HepG2 (cell line): ENCODE data around the gene GOLGA6C. TPM values are rescaled to one million over a fixed set of nuclear protein-coding genes. Genes with fewer than 3 reads are reported as not detected.

Experiments used
- ATAC-seq: fragments of 200-7000 bp; cut with Tn5 transposase; 3 replicates; pipeline ENCODE4 v1.9.1; 2020; ENCODE audit warnings: mild to moderate bottlenecking, moderate library complexity
- BruUV-seq: library from RNA; stranded (reverse); fragments of 400-500 nt; replicated peaks from 2 replicates; lab custom pipeline; 2021; lab: Mats Ljungman, UMichigan
- CTCF ChIA-PET: fragments of 300-600 bp; formaldehyde crosslinking; extraction: SDS; loops from one replicate; lab custom pipeline; 2021; ENCODE audit warnings: low total read pairs, inconsistent platforms, low intra/inter-chr PET ratio; lab: Yijun Ruan, JAX
- POLR2A ChIA-PET: fragments of 350-600 bp; sonication (Branson Sonifier 250); formaldehyde crosslinking; loops from one replicate; lab custom pipeline; 2020; ENCODE audit warnings: antibody characterized with exemption, inconsistent platforms; lab: Yijun Ruan, JAX
- DNase-seq: peaks from one replicate; pipeline ENCODE4 v3.0.0-alpha.2; 2015; ENCODE audit warnings: low spot score
- FAIRE-seq: peaks from 3 replicates; lab custom pipeline; 2011; peaks lifted over from hg19 to GRCh38; lab: Jason Lieb, UNC
- H2AFZ ChIP-seq: one replicate; pipeline ENCODE4 v1.6.1; 2011; ENCODE audit warnings: low read length, inconsistent platforms
- H3K27ac ChIP-seq: fragments of 300-600 bp; 3 replicates; pipeline ENCODE4 v1.8.0; 2011; ENCODE audit warnings: mixed run types, mild to moderate bottlenecking, mixed read lengths, low read length, inconsistent platforms; ENCODE audit not compliant: insufficient read depth; ENCODE audit errors: extremely low read length
- H3K27me3 ChIP-seq, 2 experiments: fragments of 200-600 bp in 1 of 2; 2 replicates in 1 of 2; 3 replicates in 1 of 2; pipeline versions ENCODE4 v1.6.0 to v1.8.0; 2011; ENCODE audit warnings: low read length in 2 of 2, mild to moderate bottlenecking in 2 of 2, moderate library complexity in 2 of 2, inconsistent platforms in 1 of 2; ENCODE audit not compliant: insufficient read depth in 2 of 2, control insufficient read depth in 1 of 2
- H3K36me3 ChIP-seq, 2 experiments: fragments of 200-600 bp in 1 of 2; replicated peaks in 1 of 2; 2 replicates in 1 of 2; 3 replicates in 1 of 2; pipeline versions ENCODE4 v1.5.1 to v1.8.0; 2011; ENCODE audit warnings: low read length in 2 of 2, inconsistent platforms in 1 of 2; ENCODE audit not compliant: insufficient read depth in 2 of 2, control insufficient read depth in 1 of 2
- H3K4me1 ChIP-seq: 2 replicates; pipeline ENCODE4 v1.5.1; 2012; ENCODE audit warnings: low read length, inconsistent platforms; ENCODE audit not compliant: insufficient read depth
- H3K4me2 ChIP-seq: 2 replicates; pipeline ENCODE4 v1.6.0; 2011; ENCODE audit warnings: low read depth, low read length, inconsistent platforms
- H3K4me3 ChIP-seq, 3 experiments: fragments of 200-600 bp in 1 of 3; sonication (generic), shearing (Covaris generic) in 1 of 3; replicated peaks in 1 of 3; 2 replicates each; pipeline ENCODE4 v1.5.1; 2011 to 2016; ENCODE audit warnings: low read length in 3 of 3, inconsistent platforms in 2 of 3, low read depth in 2 of 3, mild to moderate bottlenecking in 2 of 3, control low read depth in 1 of 3, mixed read lengths in 1 of 3; ENCODE audit not compliant: insufficient read depth in 1 of 3
- H3K79me2 ChIP-seq: one replicate; pipeline ENCODE4 v1.6.1; 2011; ENCODE audit warnings: low read length, inconsistent platforms; ENCODE audit not compliant: insufficient read depth
- H3K9ac ChIP-seq: 2 replicates; pipeline ENCODE4 v1.6.0; 2011; ENCODE audit warnings: mild to moderate bottlenecking, low read depth, low read length, inconsistent platforms; ENCODE audit not compliant: insufficient read depth
- H3K9me3 ChIP-seq: 2 replicates; pipeline ENCODE4 v1.5.1; 2012; ENCODE audit warnings: mild to moderate bottlenecking, low read length
- H4K20me1 ChIP-seq: 2 replicates; pipeline ENCODE4 v1.6.0; 2011; ENCODE audit warnings: inconsistent platforms, mild to moderate bottlenecking, low read length, moderate library complexity; ENCODE audit not compliant: insufficient read depth
- ATF1 ChIP-seq: IDR thresholded peaks from 2 replicates; pipeline ENCODE4 v1.6.1; 2016; ENCODE audit warnings: mild to moderate bottlenecking, control low read depth
- DPF2 ChIP-seq: sonication (generic); formaldehyde crosslinking; IDR thresholded peaks from 2 replicates; pipeline ENCODE4 v1.4.0; 2020; ENCODE audit warnings: mild to moderate bottlenecking, low read depth, missing genetic modification reagents, borderline replicate concordance
- FOSL2 ChIP-seq: sonication (generic); formaldehyde crosslinking; IDR thresholded peaks from 2 replicates; pipeline ENCODE4 v1.4.0; 2020; ENCODE audit warnings: missing genetic modification reagents
- GATA4 ChIP-seq: sonication (generic); IDR thresholded peaks from 2 replicates; pipeline ENCODE4 v1.6.1; 2016; ENCODE audit warnings: antibody characterized with exemption, low read depth, borderline replicate concordance
- HHEX ChIP-seq: IDR thresholded peaks from 2 replicates; pipeline ENCODE4 v1.6.1; 2016; ENCODE audit warnings: control low read depth
- IRX3 ChIP-seq: sonication (generic); formaldehyde crosslinking; IDR thresholded peaks from 2 replicates; pipeline ENCODE4 v1.8.1; 2023; ENCODE audit warnings: mild to moderate bottlenecking, low read depth, missing genetic modification reagents, borderline replicate concordance
- PHF20 ChIP-seq: sonication (generic); formaldehyde crosslinking; IDR thresholded peaks from 2 replicates; pipeline ENCODE4 v1.5.0; 2020; ENCODE audit warnings: mild to moderate bottlenecking, missing genetic modification reagents
- POLR2G ChIP-seq: fragments of 200-400 bp; formaldehyde crosslinking; IDR thresholded peaks from 2 replicates; pipeline ENCODE4 v1.6.1; 2018; ENCODE audit warnings: mild to moderate bottlenecking, low read depth, low read length, moderate library complexity
- SOX13 ChIP-seq, 3 experiments: fragments of 450-650 bp in 1 of 3; sonication (generic) in 1 of 3; formaldehyde crosslinking in 1 of 3; IDR thresholded peaks in 2 of 3; conservative IDR thresholded peaks in 1 of 3; 2 replicates each; pipeline versions ENCODE4 v1.5.0 to v1.6.1; 2016 to 2020; ENCODE audit warnings: antibody characterized with exemption in 1 of 3, mild to moderate bottlenecking in 1 of 3, missing compliant biosample characterization in 1 of 3, missing genetic modification reagents in 1 of 3, moderate library complexity in 1 of 3
- SP1 ChIP-seq, 2 experiments: fragments of 450-650 bp in 1 of 2; sonication (generic) in 1 of 2; formaldehyde crosslinking in 1 of 2; IDR thresholded peaks; 2 replicates each; pipeline versions ENCODE4 v1.4.0 to v1.6.1; 2016 to 2020; ENCODE audit warnings: missing genetic modification reagents in 1 of 2
- SUZ12 ChIP-seq: fragments of 150-350 bp; IDR thresholded peaks from 2 replicates; pipeline ENCODE4 v1.6.1; 2014; ENCODE audit warnings: low read depth, low read length
- ZNF224 ChIP-seq: sonication (generic); formaldehyde crosslinking; IDR thresholded peaks from 2 replicates; pipeline ENCODE4 v1.5.0; 2020; ENCODE audit warnings: mild to moderate bottlenecking, missing genetic modification reagents
- ZNF432 ChIP-seq: sonication (generic); formaldehyde crosslinking; IDR thresholded peaks from 2 replicates; pipeline ENCODE4 v1.5.0; 2020; ENCODE audit warnings: missing genetic modification reagents, mild to moderate bottlenecking, borderline replicate concordance
- ZNF549 ChIP-seq: sonication (generic); formaldehyde crosslinking; IDR thresholded peaks from 2 replicates; pipeline ENCODE4 v1.5.0; 2020; ENCODE audit warnings: missing genetic modification reagents
- ZNF629 ChIP-seq: sonication (generic); formaldehyde crosslinking; conservative IDR thresholded peaks from 2 replicates; pipeline ENCODE4 v1.5.0; 2020; ENCODE audit warnings: missing genetic modification reagents
- ZNF780A ChIP-seq: sonication (generic); formaldehyde crosslinking; IDR thresholded peaks from 2 replicates; pipeline ENCODE4 v1.8.0; 2022; ENCODE audit warnings: mild to moderate bottlenecking, missing genetic modification reagents, moderate library complexity
- WGBS: methylation state at CpG from one replicate; pipeline ENCODE4 v1.1.6; 2017; ENCODE audit warnings: low lambda C conversion rate; 5-methylcytosine and 5-hydroxymethylcytosine counted together
- in situ Hi-C: cut with HindIII; loops from 2 replicates; pipeline ENCODE4 v1.10.0; 2017; ENCODE audit warnings: low pct_unique_long_range_greater_than_20kb; ENCODE audit not compliant: extremely low pct_ligation_motif_present
- intact Hi-C: fragments of 100-400 bp; cut with micrococcal nuclease; formaldehyde crosslinking; loops from one replicate; pipeline ENCODE4 v1.10.0; 2022; ENCODE audit not compliant: unreplicated experiment
- polyA plus RNA-seq, 8 experiments: library from polyadenylated mRNA; depleted of rRNA in 3 of 8; stranded (reverse) in 7 of 8; unstranded in 1 of 8; fragments of >200 nt; fragmentation: Illumina TruSeq in 4 of 8; extraction: Trizol in 4 of 8; gene quantifications; 2 replicates each; pipeline versions ENCODE4 v1.2.1 to v1.2.3, GENCODE V29; 2011 to 2016; ENCODE audit warnings: low read depth in 4 of 8, missing spikeins in 1 of 8, mixed read lengths in 1 of 8; ENCODE audit not compliant: insufficient read depth in 1 of 8
- total RNA-seq, 5 experiments: library from RNA; depleted of rRNA; stranded (reverse); fragments of >200 nt; fragmentation: Illumina TruSeq; extraction: Trizol; gene quantifications; 2 replicates each; pipeline ENCODE4 v1.2.3, GENCODE V29; 2016; ENCODE audit warnings: low read depth in 1 of 5
- TF ChIP-seq, protein P1 (sequence below): sonication (generic); formaldehyde crosslinking; IDR thresholded peaks from 2 replicates; pipeline ENCODE4 v1.5.1; 2020; ENCODE audit warnings: missing genetic modification reagents, mild to moderate bottlenecking, borderline replicate concordance
- TF ChIP-seq, protein P2 (sequence below): sonication (generic); formaldehyde crosslinking; IDR thresholded peaks from 2 replicates; pipeline ENCODE4 v1.4.0; 2020; ENCODE audit warnings: mild to moderate bottlenecking, missing genetic modification reagents
- TF ChIP-seq, protein P3 (sequence below): sonication (generic); formaldehyde crosslinking; IDR thresholded peaks from 2 replicates; pipeline ENCODE4 v1.8.1; 2022; ENCODE audit warnings: low read depth, mild to moderate bottlenecking, missing genetic modification reagents

The GOLGA6C gene
- total and polyA plus RNA-seq, 2 of the 13 experiments (the other 11 are each of a cell fraction or from before 2014, with no cell fraction given): not detected

DNA sequence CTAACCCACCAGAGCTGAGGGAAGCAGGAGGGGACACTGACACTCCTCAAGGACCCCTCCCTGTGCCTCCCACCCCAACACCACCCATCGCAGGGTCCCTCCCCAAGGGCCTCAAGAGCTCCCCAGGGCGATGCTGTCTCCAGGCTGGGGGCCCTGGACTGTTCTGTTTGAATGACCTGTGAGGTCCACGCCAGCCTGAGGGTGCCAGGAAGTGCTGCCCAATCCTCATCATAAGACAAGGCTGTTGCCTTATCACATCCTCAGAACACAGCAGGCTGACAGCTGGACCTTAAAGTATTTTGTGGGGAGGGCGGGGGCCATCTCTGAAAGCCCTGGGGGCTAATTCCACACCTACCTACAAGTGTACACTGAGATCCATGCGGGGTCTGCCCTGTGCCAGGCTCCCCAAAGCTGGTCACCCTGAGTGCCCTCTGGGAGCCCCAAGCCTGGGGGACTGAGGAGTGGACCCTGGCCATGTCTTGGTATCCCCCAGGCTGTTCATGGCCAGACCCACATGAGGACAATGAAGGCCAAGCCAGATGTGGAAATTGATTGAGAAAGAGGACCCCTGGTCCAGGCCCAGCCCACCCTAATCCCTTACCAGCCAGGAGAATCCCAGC is 23.8 kb upstream of the GOLGA6C start:
- FAIRE-seq: no peak
- WGBS: 8% methylated on average over 2 of the region's 5 CpGs
- H3K4me1 ChIP-seq: peaks cover 15% of the 10 kb centered on the region; the same call in 1 of the 2 replicates
- intact Hi-C loops (no loop called here), in situ Hi-C loops (loop anchor here (25.0 kb wide), 1 partner anchor 528 kb away; no protein-coding TSS in a partner anchor)
- ATAC-seq: no peak
- ChIA-PET CTCF (no interaction called here), POLR2A (no interaction called here)
- H3K79me2 ChIP-seq: no peaks in the 10 kb centered on the region
- H3K9me3 ChIP-seq: no peaks in the 10 kb centered on the region
- no peak overlapping the region for H3K27ac ChIP-seq
- no TSS peak for BruUV-seq
- no peak overlapping the region for H3K9ac ChIP-seq
- no peak for TF ChIP-seq DPF2
- TF ChIP-seq SP1 (IDR thresholded peaks at IDR 0.05): no peak
- no peak for TF ChIP-seq SP1 (CRISPR knock-in tag; IDR thresholded peaks at IDR 0.05)
- TF ChIP-seq, protein P1, sequence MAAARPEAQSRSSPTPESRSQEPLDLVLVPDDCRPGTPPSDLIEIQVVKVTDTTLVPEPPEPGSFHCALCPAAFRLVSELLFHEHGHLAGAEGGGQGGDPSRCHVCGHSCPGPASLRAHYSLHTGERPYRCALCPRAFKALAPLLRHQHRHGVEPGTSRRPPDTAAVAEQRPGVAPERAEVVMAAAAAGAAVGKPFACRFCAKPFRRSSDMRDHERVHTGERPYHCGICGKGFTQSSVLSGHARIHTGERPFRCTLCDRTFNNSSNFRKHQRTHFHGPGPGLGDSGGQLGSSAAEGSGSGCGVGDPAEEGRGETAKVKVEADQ: no peak
- TF ChIP-seq SOX13 (IDR thresholded peaks at IDR 0.05): no peak
- no peak for TF ChIP-seq SOX13 (CRISPR knock-in tag; conservative IDR thresholded peaks at IDR 0.05 in 1 of 2, IDR thresholded peaks at IDR 0.05 in 1 of 2)
- TF ChIP-seq IRX3 (CRISPR knock-in tag): no peak
- TF ChIP-seq PHF20 (CRISPR knock-in tag): no peak
- no peak for TF ChIP-seq ZNF432
- TF ChIP-seq ZNF224 (CRISPR knock-in tag): no peak
- TF ChIP-seq ZNF780A (CRISPR knock-in tag): no peak
- TF ChIP-seq ZNF549 (CRISPR knock-in tag): no peak
- no peak for TF ChIP-seq FOSL2
- TF ChIP-seq HHEX: no peak
- TF ChIP-seq ZNF629 (CRISPR knock-in tag): no peak
- TF ChIP-seq, protein P2, sequence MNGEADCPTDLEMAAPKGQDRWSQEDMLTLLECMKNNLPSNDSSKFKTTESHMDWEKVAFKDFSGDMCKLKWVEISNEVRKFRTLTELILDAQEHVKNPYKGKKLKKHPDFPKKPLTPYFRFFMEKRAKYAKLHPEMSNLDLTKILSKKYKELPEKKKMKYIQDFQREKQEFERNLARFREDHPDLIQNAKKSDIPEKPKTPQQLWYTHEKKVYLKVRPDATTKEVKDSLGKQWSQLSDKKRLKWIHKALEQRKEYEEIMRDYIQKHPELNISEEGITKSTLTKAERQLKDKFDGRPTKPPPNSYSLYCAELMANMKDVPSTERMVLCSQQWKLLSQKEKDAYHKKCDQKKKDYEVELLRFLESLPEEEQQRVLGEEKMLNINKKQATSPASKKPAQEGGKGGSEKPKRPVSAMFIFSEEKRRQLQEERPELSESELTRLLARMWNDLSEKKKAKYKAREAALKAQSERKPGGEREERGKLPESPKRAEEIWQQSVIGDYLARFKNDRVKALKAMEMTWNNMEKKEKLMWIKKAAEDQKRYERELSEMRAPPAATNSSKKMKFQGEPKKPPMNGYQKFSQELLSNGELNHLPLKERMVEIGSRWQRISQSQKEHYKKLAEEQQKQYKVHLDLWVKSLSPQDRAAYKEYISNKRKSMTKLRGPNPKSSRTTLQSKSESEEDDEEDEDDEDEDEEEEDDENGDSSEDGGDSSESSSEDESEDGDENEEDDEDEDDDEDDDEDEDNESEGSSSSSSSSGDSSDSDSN (CRISPR knock-in tag): no peak
- TF ChIP-seq ATF1 (CRISPR knock-in tag): no peak
- no peak for TF ChIP-seq SUZ12
- TF ChIP-seq POLR2G: no peak
- TF ChIP-seq, protein P3, sequence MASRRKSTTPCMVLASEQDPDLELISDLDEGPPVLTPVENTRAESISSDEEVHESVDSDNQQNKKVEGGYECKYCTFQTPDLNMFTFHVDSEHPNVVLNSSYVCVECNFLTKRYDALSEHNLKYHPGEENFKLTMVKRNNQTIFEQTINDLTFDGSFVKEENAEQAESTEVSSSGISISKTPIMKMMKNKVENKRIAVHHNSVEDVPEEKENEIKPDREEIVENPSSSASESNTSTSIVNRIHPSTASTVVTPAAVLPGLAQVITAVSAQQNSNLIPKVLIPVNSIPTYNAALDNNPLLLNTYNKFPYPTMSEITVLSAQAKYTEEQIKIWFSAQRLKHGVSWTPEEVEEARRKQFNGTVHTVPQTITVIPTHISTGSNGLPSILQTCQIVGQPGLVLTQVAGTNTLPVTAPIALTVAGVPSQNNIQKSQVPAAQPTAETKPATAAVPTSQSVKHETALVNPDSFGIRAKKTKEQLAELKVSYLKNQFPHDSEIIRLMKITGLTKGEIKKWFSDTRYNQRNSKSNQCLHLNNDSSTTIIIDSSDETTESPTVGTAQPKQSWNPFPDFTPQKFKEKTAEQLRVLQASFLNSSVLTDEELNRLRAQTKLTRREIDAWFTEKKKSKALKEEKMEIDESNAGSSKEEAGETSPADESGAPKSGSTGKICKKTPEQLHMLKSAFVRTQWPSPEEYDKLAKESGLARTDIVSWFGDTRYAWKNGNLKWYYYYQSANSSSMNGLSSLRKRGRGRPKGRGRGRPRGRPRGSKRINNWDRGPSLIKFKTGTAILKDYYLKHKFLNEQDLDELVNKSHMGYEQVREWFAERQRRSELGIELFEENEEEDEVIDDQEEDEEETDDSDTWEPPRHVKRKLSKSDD: no peak
- no peak for TF ChIP-seq GATA4
- H3K4me3 ChIP-seq: no peak overlapping the region
- no peaks in the 10 kb centered on the region for H4K20me1 ChIP-seq
- no peak overlapping the region for H2AFZ ChIP-seq
- no peak for DNase-seq
- peaks cover 9 to 44% of the 10 kb centered on the region in 2 experiments; a peak in 3 of 5 replicates for H3K27me3 ChIP-seq
- no peak overlapping the region for H3K4me2 ChIP-seq
- H3K36me3 ChIP-seq: no peaks in the 10 kb centered on the region
